Measurements from ENCODE around the gene RXRA. TPM values are rescaled to one million over a fixed set of nuclear protein-coding genes. Genes with fewer than 3 reads are reported as not detected.

The RXRA gene
- total and polyA plus RNA-seq, 2 of the 13 experiments (the other 11 are each of a cell fraction or from before 2014, with no cell fraction given): 18.9 to 29.2 TPM

- TF ChIP-seq SAFB2 (CRISPR knock-in tag; IDR thresholded peaks at IDR 0.05; ENCODE audit: borderline replicate concordance, low read depth) (no peak), CBX1 (IDR thresholded peaks at IDR 0.05; ENCODE audit: low read depth) (no peak), MAFF (IDR thresholded peaks at IDR 0.05; ENCODE audit: low read depth, low read length) (no peak), RORA (CRISPR knock-in tag; IDR thresholded peaks at IDR 0.05) (no peak), ZZZ3 (CRISPR knock-in tag; IDR thresholded peaks at IDR 0.05; ENCODE audit: borderline replicate concordance) (no peak), HNRNPUL1 (IDR thresholded peaks at IDR 0.05; ENCODE audit: low read depth, low read length) (no peak), MTA3 (CRISPR knock-in tag; IDR thresholded peaks at IDR 0.05) (no peak), CCAR2 (optimal IDR thresholded peaks at IDR 0.05; ENCODE audit: low read depth, low read length) (no peak), ZIK1 (CRISPR knock-in tag; IDR thresholded peaks at IDR 0.05; ENCODE audit: borderline replicate concordance, low read depth) (no peak), ZNF432 (CRISPR knock-in tag; IDR thresholded peaks at IDR 0.05; ENCODE audit: borderline replicate concordance) (no peak), ATF7-NPFF (CRISPR knock-in tag; IDR thresholded peaks at IDR 0.05; ENCODE audit: low read depth) (no peak), FOXP1 (IDR thresholded peaks at IDR 0.05) (no peak), FOXP1 (CRISPR knock-in tag; IDR thresholded peaks at IDR 0.05) (no peak), ZNF12 (CRISPR knock-in tag; IDR thresholded peaks at IDR 0.05) (no peak), ZNF770 (CRISPR knock-in tag; IDR thresholded peaks at IDR 0.05) (no peak), ZNF724P (CRISPR knock-in tag; IDR thresholded peaks at IDR 0.05; ENCODE audit: borderline replicate concordance) (no peak), TSC22D2 (CRISPR knock-in tag; IDR thresholded peaks at IDR 0.05; ENCODE audit: borderline replicate concordance) (no peak), ONECUT2 (CRISPR knock-in tag; IDR thresholded peaks at IDR 0.05) (no peak), SMAD1 (CRISPR knock-in tag; IDR thresholded peaks at IDR 0.05; ENCODE audit: borderline replicate concordance, low read depth) (no peak), TBL1XR1 (IDR thresholded peaks at IDR 0.05; ENCODE audit: borderline replicate concordance, low read length, partially characterized antibody) (no peak), HIVEP1 (CRISPR knock-in tag; IDR thresholded peaks at IDR 0.05) (peak; percentile 58), GATAD1 (CRISPR knock-in tag; IDR thresholded peaks at IDR 0.05) (no peak), SIX1 (CRISPR knock-in tag; IDR thresholded peaks at IDR 0.05; ENCODE audit: borderline replicate concordance) (no peak), TRIM22 (IDR thresholded peaks at IDR 0.05) (no peak), ZNF232 (CRISPR knock-in tag; IDR thresholded peaks at IDR 0.05; ENCODE audit: borderline replicate concordance) (no peak)
- TF ChIP-seq, protein P1, sequence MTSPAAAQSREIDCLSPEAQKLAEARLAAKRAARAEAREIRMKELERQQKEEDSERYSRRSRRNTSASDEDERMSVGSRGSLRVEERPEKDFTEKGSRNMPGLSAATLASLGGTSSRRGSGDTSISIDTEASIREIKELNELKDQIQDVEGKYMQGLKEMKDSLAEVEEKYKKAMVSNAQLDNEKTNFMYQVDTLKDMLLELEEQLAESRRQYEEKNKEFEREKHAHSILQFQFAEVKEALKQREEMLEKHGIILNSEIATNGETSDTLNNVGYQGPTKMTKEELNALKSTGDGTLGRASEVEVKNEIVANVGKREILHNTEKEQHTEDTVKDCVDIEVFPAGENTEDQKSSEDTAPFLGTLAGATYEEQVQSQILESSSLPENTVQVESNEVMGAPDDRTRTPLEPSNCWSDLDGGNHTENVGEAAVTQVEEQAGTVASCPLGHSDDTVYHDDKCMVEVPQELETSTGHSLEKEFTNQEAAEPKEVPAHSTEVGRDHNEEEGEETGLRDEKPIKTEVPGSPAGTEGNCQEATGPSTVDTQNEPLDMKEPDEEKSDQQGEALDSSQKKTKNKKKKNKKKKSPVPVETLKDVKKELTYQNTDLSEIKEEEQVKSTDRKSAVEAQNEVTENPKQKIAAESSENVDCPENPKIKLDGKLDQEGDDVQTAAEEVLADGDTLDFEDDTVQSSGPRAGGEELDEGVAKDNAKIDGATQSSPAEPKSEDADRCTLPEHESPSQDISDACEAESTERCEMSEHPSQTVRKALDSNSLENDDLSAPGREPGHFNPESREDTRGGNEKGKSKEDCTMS (CRISPR knock-in tag; conservative IDR thresholded peaks at IDR 0.05): no peak
Measured at GRCh38 chr9:134376386-134377142, 50.3 kb downstream of the RXRA start (continued).
